ENCODE measurements around the gene RERE.
"Not testable (repeated sequence)": the region's sequence is repeated elsewhere in the genome, so short reads cannot be mapped to it uniquely, and the experiment has no call there.

Gene RERE

GRCh38 chr1:8447616-8448150 lies 369.8 kb downstream of the RERE start:
- TF ChIP-seq, protein P1, sequence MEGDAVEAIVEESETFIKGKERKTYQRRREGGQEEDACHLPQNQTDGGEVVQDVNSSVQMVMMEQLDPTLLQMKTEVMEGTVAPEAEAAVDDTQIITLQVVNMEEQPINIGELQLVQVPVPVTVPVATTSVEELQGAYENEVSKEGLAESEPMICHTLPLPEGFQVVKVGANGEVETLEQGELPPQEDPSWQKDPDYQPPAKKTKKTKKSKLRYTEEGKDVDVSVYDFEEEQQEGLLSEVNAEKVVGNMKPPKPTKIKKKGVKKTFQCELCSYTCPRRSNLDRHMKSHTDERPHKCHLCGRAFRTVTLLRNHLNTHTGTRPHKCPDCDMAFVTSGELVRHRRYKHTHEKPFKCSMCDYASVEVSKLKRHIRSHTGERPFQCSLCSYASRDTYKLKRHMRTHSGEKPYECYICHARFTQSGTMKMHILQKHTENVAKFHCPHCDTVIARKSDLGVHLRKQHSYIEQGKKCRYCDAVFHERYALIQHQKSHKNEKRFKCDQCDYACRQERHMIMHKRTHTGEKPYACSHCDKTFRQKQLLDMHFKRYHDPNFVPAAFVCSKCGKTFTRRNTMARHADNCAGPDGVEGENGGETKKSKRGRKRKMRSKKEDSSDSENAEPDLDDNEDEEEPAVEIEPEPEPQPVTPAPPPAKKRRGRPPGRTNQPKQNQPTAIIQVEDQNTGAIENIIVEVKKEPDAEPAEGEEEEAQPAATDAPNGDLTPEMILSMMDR (IDR thresholded peaks at IDR 0.05; ENCODE audit: low read depth, low read length): no peak
- H3K36me3 ChIP-seq: no peaks in the 10 kb centered on the region
- no peak for DNase-seq
- H3K4me3 ChIP-seq (ENCODE audit: low read depth, low read length): no peak overlapping the region
- no peaks in the 10 kb centered on the region for H3K4me1 ChIP-seq
- no peaks in the 10 kb centered on the region for H3K27me3 ChIP-seq
- no peaks in the 10 kb centered on the region for H3K9me3 ChIP-seq

DNA sequence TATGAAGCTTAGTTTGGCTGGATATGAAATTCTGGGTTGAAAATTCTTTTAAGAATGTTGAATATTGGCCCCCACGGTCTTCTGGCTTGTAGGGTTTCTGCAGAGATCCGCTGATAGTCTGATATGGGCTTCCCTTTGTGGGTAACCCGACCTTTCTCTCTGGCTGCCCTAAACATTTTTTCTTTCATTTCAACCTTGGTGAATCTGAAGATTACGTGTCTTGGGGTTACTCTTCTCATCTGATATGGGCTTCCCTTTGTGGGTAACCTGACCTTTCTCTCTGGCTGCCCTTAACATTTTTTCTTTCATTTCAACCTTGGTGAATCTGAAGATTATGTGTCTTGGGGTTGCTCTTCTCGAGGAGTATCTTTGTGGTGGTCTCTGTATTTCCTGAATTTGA lies 371.3 kb downstream of the RERE start:
- H3K4me1 ChIP-seq; H3K36me3 ChIP-seq; H3K9me3 ChIP-seq; DNase-seq; H3K4me3 ChIP-seq (ENCODE audit: low read depth, low read length); H3K27me3 ChIP-seq: not testable (repeated sequence)

GRCh38 chr1:8443558-8444194 lies 373.8 kb downstream of the RERE start:
- no peak for DNase-seq
- peaks cover 5% of the 10 kb centered on the region; the same call in 1 of the 2 replicates for H3K4me1 ChIP-seq

DNA sequence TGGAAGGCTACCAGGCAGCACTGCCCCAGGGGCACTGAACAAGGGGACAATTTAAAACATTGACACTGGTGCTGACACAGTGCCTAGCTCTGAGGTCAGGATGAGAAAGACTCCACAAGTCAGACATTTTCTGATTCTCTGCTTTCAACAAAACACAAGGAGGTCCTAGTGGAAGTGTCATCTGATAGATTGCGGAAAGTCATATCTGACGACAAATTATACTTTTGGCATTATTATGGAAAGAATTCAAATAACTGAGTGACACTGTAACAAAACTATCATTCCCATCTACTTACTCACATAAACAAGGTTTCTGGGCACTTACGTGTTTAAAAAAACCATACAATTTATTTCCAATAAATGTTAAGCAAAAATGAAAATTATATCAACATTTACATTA lies 376.0 kb downstream of the RERE start:
- TF ChIP-seq, protein P1 (IDR thresholded peaks at IDR 0.05; ENCODE audit: low read depth, low read length): no peak
- H3K36me3 ChIP-seq: no peaks in the 10 kb centered on the region
- no peaks in the 10 kb centered on the region for H3K9me3 ChIP-seq
- H3K4me3 ChIP-seq (ENCODE audit: low read depth, low read length): no peak overlapping the region
- H3K27me3 ChIP-seq: no peaks in the 10 kb centered on the region
- H3K4me1 ChIP-seq: peaks cover 5% of the 10 kb centered on the region; the same call in 1 of the 2 replicates
- DNase-seq: no peak

More at GRCh38 chr1:8443558-8444194, 373.8 kb downstream of the RERE start:
- Histone ChIP-seq H3K36me3 (no peaks in the 10 kb centered on the region), H3K9me3 (no peaks in the 10 kb centered on the region), H3K4me3 (ENCODE audit: low read depth, low read length) (no peak overlapping the region), H3K27me3 (no peaks in the 10 kb centered on the region)
- TF ChIP-seq, protein P1 (IDR thresholded peaks at IDR 0.05; ENCODE audit: low read depth, low read length): no peak

DNA sequence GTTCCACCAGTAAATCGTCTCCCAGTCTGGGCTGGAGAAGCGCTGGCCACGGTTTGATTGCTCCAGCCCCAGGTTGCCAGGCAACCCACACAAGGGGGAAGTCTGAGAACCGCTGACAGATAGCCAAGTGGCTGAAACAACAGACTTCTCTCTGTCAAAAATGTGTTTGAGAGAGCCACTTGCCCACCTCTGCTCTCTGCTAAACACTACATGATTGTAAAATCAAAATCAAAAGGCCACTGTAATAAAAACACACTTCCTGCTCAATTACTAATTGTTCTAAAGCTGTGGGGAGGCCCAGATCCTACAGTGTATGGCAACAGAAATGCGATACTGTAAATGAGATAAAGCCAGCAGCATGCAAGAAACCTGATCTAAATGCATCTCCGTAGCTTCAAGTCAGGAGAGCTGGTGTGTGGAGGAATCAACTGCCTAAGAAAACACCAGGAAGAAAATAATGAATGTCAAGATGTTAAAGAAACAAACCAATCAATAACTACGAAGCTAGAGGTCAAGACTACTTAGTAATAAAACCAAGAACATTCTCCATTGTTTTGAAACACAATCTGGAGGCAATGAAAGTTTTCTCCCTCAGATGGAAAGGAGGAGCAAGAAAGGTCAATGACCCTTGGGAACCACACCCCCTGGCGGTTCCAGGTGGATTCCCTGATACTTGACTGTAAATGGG lies 378.3 kb downstream of the RERE start:
- Histone ChIP-seq H3K4me1 (peaks cover 5% of the 10 kb centered on the region; the same call in 1 of the 2 replicates), H3K36me3 (no peaks in the 10 kb centered on the region), H3K27me3 (no peaks in the 10 kb centered on the region), H3K9me3 (no peaks in the 10 kb centered on the region), H3K4me3 (ENCODE audit: low read depth, low read length) (no peak overlapping the region; the same call in 1 of the 2 replicates)
- TF ChIP-seq, protein P1 (IDR thresholded peaks at IDR 0.05; ENCODE audit: low read depth, low read length): peak; percentile 30
- DNase-seq: peak; percentile 72

DNA sequence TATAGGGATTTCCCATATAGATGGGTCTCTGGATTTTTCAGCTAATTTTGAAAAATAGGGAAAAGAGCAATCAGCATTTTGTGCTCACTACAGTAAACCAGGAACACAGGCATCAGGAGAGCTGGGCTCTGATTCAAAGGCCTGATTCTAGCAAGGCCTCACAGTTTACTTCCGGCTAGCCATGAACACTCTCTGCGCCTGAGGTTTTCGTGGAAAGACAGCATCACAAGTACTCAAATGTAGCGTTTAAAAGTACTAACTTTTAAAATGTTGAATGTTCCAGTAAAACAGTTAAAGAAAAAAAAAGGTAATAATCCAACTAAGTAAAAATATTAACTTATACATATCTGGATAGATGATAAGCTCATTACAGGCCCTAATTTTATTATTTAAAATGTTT lies 379.0 kb downstream of the RERE start:
- Histone ChIP-seq H3K4me3 (ENCODE audit: low read depth, low read length) (no peak overlapping the region), H3K4me1 (peaks cover 5% of the 10 kb centered on the region; the same call in 1 of the 2 replicates), H3K36me3 (no peaks in the 10 kb centered on the region), H3K27me3 (no peaks in the 10 kb centered on the region), H3K9me3 (no peaks in the 10 kb centered on the region)
- TF ChIP-seq, protein P1 (IDR thresholded peaks at IDR 0.05; ENCODE audit: low read depth, low read length): no peak
- no peak for DNase-seq
